Hindlimb muscle (tissue), 1 donor: ENCODE data around the gene PDE8B. TPM values are rescaled to one million over a fixed set of nuclear protein-coding genes. Genes with fewer than 3 reads are reported as not detected.
"Not testable (repeated sequence)": the region's sequence is repeated elsewhere in the genome, so short reads cannot be mapped to it uniquely, and the experiment has no call there.

Experiments used
- DNase-seq: peaks from one replicate; pipeline ENCODE4 v3.0.0-alpha.2; 2013
- polyA plus RNA-seq: library from polyadenylated mRNA; unstranded; fragments of 120-200 nt; gene quantifications from one replicate; pipeline ENCODE4 v1.2.1, GENCODE V29; 2013; ENCODE audit not compliant: insufficient read length

PDE8B gene
- polyA plus RNA-seq, 1 donor = 2.4 TPM

GRCh38 chr5:77454123-77454522 lies 243.6 kb downstream of the PDE8B start:
- DNase-seq = no peak

GRCh38 chr5:77461287-77461686 lies 250.8 kb downstream of the PDE8B start:
- no peak for DNase-seq

GRCh38 chr5:77463905-77464304 lies 253.4 kb downstream of the PDE8B start:
- no peak for DNase-seq

GRCh38 chr5:77468875-77469274 lies 258.4 kb downstream of the PDE8B start:
- not testable (repeated sequence) for DNase-seq

DNA sequence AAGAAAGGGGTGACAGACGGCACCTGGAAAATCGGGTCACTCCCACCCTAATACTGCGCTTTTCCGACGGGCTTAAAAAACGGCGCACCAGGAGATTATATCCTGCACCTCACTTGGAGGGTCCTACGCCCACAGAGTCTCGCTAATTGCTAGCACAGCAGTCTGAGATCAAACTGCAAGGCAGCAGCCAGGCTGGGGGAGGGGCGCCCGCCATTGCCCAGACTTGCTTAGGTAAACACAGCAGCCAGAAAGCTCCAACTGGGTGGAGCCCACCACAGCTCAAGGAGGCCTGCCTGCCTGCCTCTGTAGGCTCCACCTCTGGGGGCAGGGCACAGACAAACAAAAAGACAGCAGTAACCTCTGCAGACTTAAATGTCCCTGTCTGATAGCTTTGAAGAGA lies 264.6 kb downstream of the PDE8B start:
- DNase-seq = not testable (repeated sequence)

Other genes with a start within 250 kb of the PDE8B start
- gene AGGF1, start 180.3 kb upstream of the PDE8B start, polyA plus RNA-seq = 14.4 TPM
- 7.4 TPM for gene ZBED3, start 123.4 kb upstream of the PDE8B start, polyA plus RNA-seq